Natural killer cell (primary cell): ENCODE measurements around the gene CYP27A1. TPM values are rescaled to one million over a fixed set of nuclear protein-coding genes. Genes with fewer than 3 reads are reported as not detected.

Experiments used
- ATAC-seq, 3 donors: fragments of 150-1000 bp in 2 of 3; fragments of 200-7000 bp in 1 of 3; cut with Tn5 transposase; 1 replicate in 1 of 3; 2 replicates in 2 of 3; pipeline ENCODE4 v1.10.0; 2021; ENCODE audit warnings: mild to moderate bottlenecking in 2 of 3, moderate library complexity in 2 of 3
- DNase-seq, 2 donors: peaks; one replicate each; pipeline versions ENCODE4 v3.0.0 to v3.0.0-alpha.2; 2013 to 2021; ENCODE audit warnings: mixed read lengths in 1 of 2
- H3K27ac ChIP-seq: one replicate; pipeline ENCODE4 v1.5.1; 2013; ENCODE audit warnings: mild to moderate bottlenecking, low read length
- H3K27me3 ChIP-seq: one replicate; pipeline ENCODE4 v1.6.1; 2013; ENCODE audit warnings: low read length; ENCODE audit not compliant: control insufficient read depth, insufficient read depth
- H3K36me3 ChIP-seq: one replicate; pipeline ENCODE4 v1.6.1; 2013; ENCODE audit warnings: low read length; ENCODE audit not compliant: control insufficient read depth, insufficient read depth
- H3K4me1 ChIP-seq: one replicate; pipeline ENCODE4 v1.6.1; 2013; ENCODE audit warnings: low read length; ENCODE audit not compliant: control insufficient read depth, insufficient read depth
- H3K4me3 ChIP-seq: one replicate; pipeline ENCODE4 v1.5.1; 2013; ENCODE audit warnings: low read length
- H3K9me3 ChIP-seq: one replicate; pipeline ENCODE4 v1.6.1; 2013; ENCODE audit warnings: low read length; ENCODE audit not compliant: control insufficient read depth, insufficient read depth
- H3K27ac Mint-ChIP-seq, 2 donors: one replicate each; pipeline ENCODE4 v1.8.0; 2022; ENCODE audit warnings: mild to moderate bottlenecking in 2 of 2, mixed read lengths in 2 of 2, moderate library complexity in 1 of 2
- H3K27me3 Mint-ChIP-seq, 2 donors: one replicate each; pipeline ENCODE4 v1.8.0; 2022; ENCODE audit warnings: low read depth in 2 of 2, mixed read lengths in 2 of 2
- H3K36me3 Mint-ChIP-seq: one replicate; pipeline ENCODE4 v1.8.0; 2022; ENCODE audit warnings: mixed read lengths
- H3K4me1 Mint-ChIP-seq, 2 donors: one replicate each; pipeline ENCODE4 v1.8.0; 2022; ENCODE audit warnings: mixed read lengths in 2 of 2
- H3K4me3 Mint-ChIP-seq: one replicate; pipeline ENCODE4 v1.8.0; 2022; ENCODE audit warnings: mild to moderate bottlenecking, moderate library complexity, mixed read lengths
- H3K9me3 Mint-ChIP-seq, 2 donors: one replicate each; pipeline ENCODE4 v1.8.0; 2022; ENCODE audit warnings: mixed read lengths in 2 of 2
- WGBS: methylation state at CpG from one replicate; pipeline ENCODE4 v1.1.7; 2013; ENCODE audit warnings: missing lambda C conversion rate; ENCODE audit not compliant: insufficient coverage; 5-methylcytosine and 5-hydroxymethylcytosine counted together
- intact Hi-C: fragments of 100-400 bp; cut with micrococcal nuclease; formaldehyde crosslinking; loops from one replicate; pipeline ENCODE4 v1.14.2; 2022
- total RNA-seq, 4 donors: library from RNA; stranded (reverse); fragments of 120-200 nt in 1 of 4; gene quantifications; one replicate each; pipeline versions ENCODE4 v1.2.3 to v1.2.4, GENCODE V29; 2013 to 2022
- TF ChIP-seq, protein P1 (sequence below): fragments of 200-600 bp; IDR thresholded peaks from one replicate; pipeline ENCODE4 v1.8.0; 2022; ENCODE audit warnings: antibody characterized with exemption

CYP27A1 gene
- total RNA-seq, 3 donors from 2014 or later (not counting 1 experiment from before 2014, with no cell fraction given), result 0.61 to 1.6 TPM; not detected in 1

- WGBS, result 88% methylated on average over 7 of the region's 7 CpGs
- Mint-ChIP-seq H3K4me1 (no peaks in the 10 kb centered on the region), H3K4me3 (no peak overlapping the region), H3K27me3 (no peaks in the 10 kb centered on the region), H3K27ac (no peak overlapping the region), H3K36me3 (peaks cover 10% of the 10 kb centered on the region), H3K9me3 (no peaks in the 10 kb centered on the region)
- DNase-seq (no peak), ATAC-seq (no peak)
- H3K27ac ChIP-seq, result no peak overlapping the region
- no peaks in the 10 kb centered on the region for H3K9me3 ChIP-seq
- no peaks in the 10 kb centered on the region for H3K4me1 ChIP-seq
- intact Hi-C loops, result no loop called here
- TF ChIP-seq, protein P1, sequence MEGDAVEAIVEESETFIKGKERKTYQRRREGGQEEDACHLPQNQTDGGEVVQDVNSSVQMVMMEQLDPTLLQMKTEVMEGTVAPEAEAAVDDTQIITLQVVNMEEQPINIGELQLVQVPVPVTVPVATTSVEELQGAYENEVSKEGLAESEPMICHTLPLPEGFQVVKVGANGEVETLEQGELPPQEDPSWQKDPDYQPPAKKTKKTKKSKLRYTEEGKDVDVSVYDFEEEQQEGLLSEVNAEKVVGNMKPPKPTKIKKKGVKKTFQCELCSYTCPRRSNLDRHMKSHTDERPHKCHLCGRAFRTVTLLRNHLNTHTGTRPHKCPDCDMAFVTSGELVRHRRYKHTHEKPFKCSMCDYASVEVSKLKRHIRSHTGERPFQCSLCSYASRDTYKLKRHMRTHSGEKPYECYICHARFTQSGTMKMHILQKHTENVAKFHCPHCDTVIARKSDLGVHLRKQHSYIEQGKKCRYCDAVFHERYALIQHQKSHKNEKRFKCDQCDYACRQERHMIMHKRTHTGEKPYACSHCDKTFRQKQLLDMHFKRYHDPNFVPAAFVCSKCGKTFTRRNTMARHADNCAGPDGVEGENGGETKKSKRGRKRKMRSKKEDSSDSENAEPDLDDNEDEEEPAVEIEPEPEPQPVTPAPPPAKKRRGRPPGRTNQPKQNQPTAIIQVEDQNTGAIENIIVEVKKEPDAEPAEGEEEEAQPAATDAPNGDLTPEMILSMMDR, result no peak
- no peaks in the 10 kb centered on the region for H3K27me3 ChIP-seq
- H3K4me3 ChIP-seq, result no peak overlapping the region
- peaks cover 36% of the 10 kb centered on the region for H3K36me3 ChIP-seq
These were observed 27.2 kb upstream of the CYP27A1 start for GRCh38 chr2:218754781-218755180.

- Histone ChIP-seq H3K4me1 (no peaks in the 10 kb centered on the region), H3K4me3 (no peak overlapping the region), H3K27ac (no peak overlapping the region), H3K9me3 (no peaks in the 10 kb centered on the region), H3K27me3 (no peaks in the 10 kb centered on the region), H3K36me3 (peaks cover 32% of the 10 kb centered on the region)
- 96% methylated on average over 3 of the region's 3 CpGs for WGBS
- Mint-ChIP-seq H3K27me3 (no peaks in the 10 kb centered on the region), H3K27ac (no peak overlapping the region), H3K4me1 (no peaks in the 10 kb centered on the region), H3K4me3 (no peak overlapping the region), H3K36me3 (peaks cover 10% of the 10 kb centered on the region), H3K9me3 (no peaks in the 10 kb centered on the region)
- TF ChIP-seq, protein P1, result no peak
- ATAC-seq (no peak), DNase-seq (no peak)
- intact Hi-C loops, result no loop called here
These were observed 26.8 kb upstream of the CYP27A1 start for GRCh38 chr2:218755198-218755566.

DNA sequence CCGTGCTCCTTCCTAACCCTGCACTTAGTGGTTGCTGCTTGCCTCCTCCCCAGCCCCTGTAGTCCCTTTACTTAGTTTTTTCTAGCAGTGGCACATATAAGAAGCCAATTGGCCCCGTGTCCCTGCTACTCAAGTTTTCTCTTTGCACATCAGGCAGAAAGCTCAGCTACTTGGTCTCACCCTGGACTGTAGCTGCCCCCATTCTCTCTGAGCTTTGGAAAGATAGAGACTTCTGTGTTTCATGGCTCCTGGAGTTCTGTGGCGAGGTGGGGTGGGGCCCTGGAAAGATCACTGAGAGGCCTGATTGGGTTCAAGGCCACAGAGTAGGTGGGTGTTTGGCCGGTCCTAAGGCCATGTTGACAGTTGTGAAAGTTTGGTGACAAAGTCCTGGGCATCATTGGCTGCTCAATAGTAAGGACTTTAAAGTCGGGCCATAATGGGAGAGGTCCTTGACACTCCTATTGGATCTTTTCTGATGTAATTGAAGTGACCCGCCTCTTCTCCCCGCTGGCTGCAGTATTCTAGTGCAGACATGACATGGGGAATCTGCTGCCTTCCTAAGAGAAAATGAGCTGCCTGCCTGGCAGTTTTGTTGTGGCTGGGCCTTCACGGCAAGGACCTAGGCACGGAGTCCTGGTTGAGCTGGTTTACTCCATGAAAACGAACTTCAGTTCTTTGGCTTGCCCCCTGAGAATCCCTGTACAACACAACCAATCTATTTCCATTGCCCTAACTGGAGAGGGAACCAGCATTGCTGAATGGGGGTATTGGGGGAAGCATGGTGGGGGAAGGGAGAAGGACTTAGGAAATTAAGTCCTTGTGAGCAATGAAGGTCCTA, 26.2 kb upstream of the CYP27A1 start:
- H3K36me3 Mint-ChIP-seq, result peaks cover 10% of the 10 kb centered on the region
- no peaks in the 10 kb centered on the region for H3K27me3 Mint-ChIP-seq
- Histone ChIP-seq H3K4me1 (no peaks in the 10 kb centered on the region), H3K36me3 (peaks cover 28% of the 10 kb centered on the region), H3K27ac (no peak overlapping the region), H3K27me3 (no peaks in the 10 kb centered on the region), H3K4me3 (no peak overlapping the region), H3K9me3 (no peaks in the 10 kb centered on the region)
- TF ChIP-seq, protein P1, result no peak
- H3K4me1 Mint-ChIP-seq, result no peaks in the 10 kb centered on the region
- no peak overlapping the region for H3K4me3 Mint-ChIP-seq
- intact Hi-C loops, result no loop called here
- ATAC-seq (no peak), DNase-seq (no peak)
- WGBS, result 95% methylated on average over 10 of the region's 10 CpGs
- no peak overlapping the region for H3K27ac Mint-ChIP-seq
- H3K9me3 Mint-ChIP-seq, result no peaks in the 10 kb centered on the region
